Fibroblast of villous mesenchyme (primary cell): ENCODE measurements around the gene HMX1. TPM values are rescaled to one million over a fixed set of nuclear protein-coding genes. Genes with fewer than 3 reads are reported as not detected.

Experiments
- DNase-seq: peaks from one replicate; pipeline ENCODE4 v3.0.0-alpha.2; 2010; ENCODE audit warnings: low read depth
- H3K4me3 ChIP-seq: 2 replicates; pipeline ENCODE4 v1.5.1; 2011; ENCODE audit warnings: low read depth, mild to moderate bottlenecking, low read length
- CTCF ChIP-seq: IDR thresholded peaks from 2 replicates; pipeline ENCODE4 v1.5.1; 2012; ENCODE audit warnings: low read depth, mild to moderate bottlenecking, low read length; ENCODE audit not compliant: insufficient read depth
- total RNA-seq: library from RNA; depleted of rRNA; stranded (reverse); fragments of >200 nt; gene quantifications from 2 replicates; pipeline ENCODE4 v1.2.3, GENCODE V29; 2012

The HMX1 gene
- total RNA-seq, 1 donor: not detected

- no peak for DNase-seq
- H3K4me3 ChIP-seq: no peak overlapping the region
- TF ChIP-seq CTCF: no peak
Measured at GRCh38 chr4:8864912-8865680, 6.5 kb downstream of the HMX1 start.

GRCh38 chr4:8863686-8864682, 7.7 kb downstream of the HMX1 start:
- TF ChIP-seq CTCF: no peak
- no peak for DNase-seq
- no peak overlapping the region for H3K4me3 ChIP-seq

- TF ChIP-seq CTCF: no peak
- no peak overlapping the region for H3K4me3 ChIP-seq
- no peak for DNase-seq
Measured at GRCh38 chr4:8862800-8863685, 8.6 kb downstream of the HMX1 start.

- H3K4me3 ChIP-seq: no peak overlapping the region
- no peak for DNase-seq
- no peak for TF ChIP-seq CTCF
Measured at GRCh38 chr4:8862334-8862733, 9.3 kb downstream of the HMX1 start.

GRCh38 chr4:8861576-8862295, 9.9 kb downstream of the HMX1 start:
- TF ChIP-seq CTCF: no peak
- DNase-seq: no peak
- no peak overlapping the region for H3K4me3 ChIP-seq
